Stromal cell of bone marrow (primary cell): Measurements from ENCODE around the gene AMDHD2.
"Not testable (repeated sequence)": the region's sequence is repeated elsewhere in the genome, so short reads cannot be mapped to it uniquely, and the experiment has no call there.

Experiments
- DNase-seq: peaks from one replicate; pipeline ENCODE4 v3.0.0-alpha.2; 2012; ENCODE audit warnings: low read depth

AMDHD2 gene

GRCh38 chr16:2520097-2520783 lies at the start of gene AMDHD2:
Gene AMDHD2, plus strand, starts transcription at chr16:2520371. Its CDS starts 88 bp downstream, at chr16:2520459.
- DNase-seq: peak; percentile 77

GRCh38 chr16:2470603-2471015 lies 49.6 kb upstream of the AMDHD2 start:
- no peak for DNase-seq

GRCh38 chr16:2471016-2471652 lies 49.0 kb upstream of the AMDHD2 start, which contains the start of gene NTN3:
Gene NTN3, plus strand, starts transcription at chr16:2471297. Its CDS starts 405 bp downstream, at chr16:2471702.
- DNase-seq: no peak

- no peak for DNase-seq
These were observed 48.3 kb upstream of the AMDHD2 start for GRCh38 chr16:2471653-2472487.

GRCh38 chr16:2472488-2472864 lies 47.7 kb upstream of the AMDHD2 start:
- no peak for DNase-seq

- no peak for DNase-seq
These were observed 47.2 kb upstream of the AMDHD2 start for GRCh38 chr16:2472885-2473445.

GRCh38 chr16:2473446-2473926 lies 46.7 kb upstream of the AMDHD2 start:
- DNase-seq: no peak

- no peak for DNase-seq
These were observed 45.9 kb upstream of the AMDHD2 start for GRCh38 chr16:2473999-2474876.

- peak; percentile 63 for DNase-seq
These were observed 45.2 kb upstream of the AMDHD2 start, which contains the start of gene TBC1D24 for GRCh38 chr16:2474877-2475412. Gene TBC1D24, plus strand, starts transcription at chr16:2475127. Its CDS starts 21,022 bp downstream, at chr16:2496149.

- no peak for DNase-seq
These were observed 44.5 kb upstream of the AMDHD2 start for GRCh38 chr16:2475413-2476344.

GRCh38 chr16:2476345-2476720 lies 43.8 kb upstream of the AMDHD2 start:
- no peak for DNase-seq

GRCh38 chr16:2476741-2477140 lies 43.4 kb upstream of the AMDHD2 start:
- DNase-seq: no peak

- no peak for DNase-seq
These were observed 42.8 kb upstream of the AMDHD2 start for GRCh38 chr16:2477327-2477726.

- DNase-seq: no peak
These were observed 41.9 kb upstream of the AMDHD2 start for GRCh38 chr16:2478279-2478678.

GRCh38 chr16:2479996-2480395 lies 40.2 kb upstream of the AMDHD2 start:
- not testable (repeated sequence) for DNase-seq

GRCh38 chr16:2480948-2481347 lies 39.2 kb upstream of the AMDHD2 start:
- no peak for DNase-seq

- no peak for DNase-seq
These were observed 38.5 kb upstream of the AMDHD2 start for GRCh38 chr16:2481676-2482075.

- DNase-seq: no peak
These were observed 37.9 kb upstream of the AMDHD2 start for GRCh38 chr16:2482249-2482648.

- DNase-seq: peak; percentile 50
These were observed 37.2 kb upstream of the AMDHD2 start for GRCh38 chr16:2482708-2483534.
